Measurements from ENCODE around the gene SAP30. TPM values are rescaled to one million over a fixed set of nuclear protein-coding genes. Genes with fewer than 3 reads are reported as not detected.

The SAP30 gene
- total and polyA plus RNA-seq, 2 experiments from 2014 or later: 42.0 to 66.1 TPM

DNA sequence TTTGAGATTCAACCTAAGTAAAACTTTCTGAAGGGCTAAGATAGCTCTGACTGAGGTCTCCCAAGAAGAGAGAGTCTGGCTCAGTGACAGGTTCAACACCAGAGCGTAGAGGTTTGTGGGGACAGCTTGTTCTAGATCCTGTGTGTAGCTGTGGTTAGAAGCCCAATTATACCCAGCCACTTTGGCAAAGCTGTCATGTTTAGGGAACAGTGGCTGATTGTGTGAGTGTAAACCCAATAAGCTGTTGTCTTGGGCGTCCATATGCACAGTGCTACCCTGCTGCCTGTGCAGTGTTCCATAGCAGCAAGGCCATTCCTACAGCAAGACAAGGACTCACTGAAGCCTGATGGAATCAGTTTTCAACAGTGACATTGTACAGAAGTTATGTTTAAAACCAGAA is 39.3 kb downstream of the SAP30 start:
- Histone ChIP-seq H3K9me3 (ENCODE audit: low read depth) (no peaks in the 10 kb centered on the region), H3K4me3 (no peak overlapping the region), H3K27ac (no peak overlapping the region), H3K4me1 (ENCODE audit: low read depth) (no peaks in the 10 kb centered on the region), H3K36me3 (peaks cover 2% of the 10 kb centered on the region), H3K27me3 (no peaks in the 10 kb centered on the region)
- TF ChIP-seq, protein P1, sequence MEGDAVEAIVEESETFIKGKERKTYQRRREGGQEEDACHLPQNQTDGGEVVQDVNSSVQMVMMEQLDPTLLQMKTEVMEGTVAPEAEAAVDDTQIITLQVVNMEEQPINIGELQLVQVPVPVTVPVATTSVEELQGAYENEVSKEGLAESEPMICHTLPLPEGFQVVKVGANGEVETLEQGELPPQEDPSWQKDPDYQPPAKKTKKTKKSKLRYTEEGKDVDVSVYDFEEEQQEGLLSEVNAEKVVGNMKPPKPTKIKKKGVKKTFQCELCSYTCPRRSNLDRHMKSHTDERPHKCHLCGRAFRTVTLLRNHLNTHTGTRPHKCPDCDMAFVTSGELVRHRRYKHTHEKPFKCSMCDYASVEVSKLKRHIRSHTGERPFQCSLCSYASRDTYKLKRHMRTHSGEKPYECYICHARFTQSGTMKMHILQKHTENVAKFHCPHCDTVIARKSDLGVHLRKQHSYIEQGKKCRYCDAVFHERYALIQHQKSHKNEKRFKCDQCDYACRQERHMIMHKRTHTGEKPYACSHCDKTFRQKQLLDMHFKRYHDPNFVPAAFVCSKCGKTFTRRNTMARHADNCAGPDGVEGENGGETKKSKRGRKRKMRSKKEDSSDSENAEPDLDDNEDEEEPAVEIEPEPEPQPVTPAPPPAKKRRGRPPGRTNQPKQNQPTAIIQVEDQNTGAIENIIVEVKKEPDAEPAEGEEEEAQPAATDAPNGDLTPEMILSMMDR (IDR thresholded peaks at IDR 0.05; ENCODE audit: low read depth, low read length): no peak
- no peak for DNase-seq (ENCODE audit: low read depth in 1 of 2, low spot score in 1 of 2)

DNA sequence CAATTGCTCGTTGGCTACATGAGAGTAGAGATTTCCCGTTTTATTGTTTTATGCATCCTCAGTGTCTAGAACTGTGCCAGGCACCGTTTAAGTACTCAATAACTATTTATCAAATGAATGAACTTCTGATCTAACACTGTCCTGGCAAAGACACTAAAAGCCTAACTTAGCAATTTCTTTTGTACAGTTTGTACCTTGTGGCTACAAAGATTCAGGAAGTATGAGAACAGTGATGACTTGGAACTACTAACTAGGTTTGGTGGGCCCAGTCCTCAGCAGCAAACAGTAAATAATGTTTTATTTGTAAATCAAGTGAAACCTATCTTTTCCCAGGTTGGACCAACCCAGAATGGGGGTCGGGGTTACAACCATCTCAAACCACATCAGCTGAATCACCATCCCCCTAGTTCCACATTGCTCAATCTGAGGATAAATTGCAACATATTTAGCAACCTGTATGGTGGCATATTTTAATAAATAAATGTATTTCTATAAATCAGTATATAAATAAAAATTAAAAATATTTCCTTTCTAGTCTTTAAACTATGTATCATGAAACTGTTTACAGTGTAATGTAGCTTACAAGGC is 40.4 kb downstream of the SAP30 start:
- Histone ChIP-seq H3K27ac (no peak overlapping the region), H3K9me3 (ENCODE audit: low read depth) (no peaks in the 10 kb centered on the region), H3K27me3 (no peaks in the 10 kb centered on the region), H3K4me3 (no peak overlapping the region), H3K4me1 (ENCODE audit: low read depth) (no peaks in the 10 kb centered on the region), H3K36me3 (no peaks in the 10 kb centered on the region)
- DNase-seq (ENCODE audit: low read depth in 1 of 2, low spot score in 1 of 2): peak in 1 of 2 donors; percentile 51
- TF ChIP-seq, protein P1 (IDR thresholded peaks at IDR 0.05; ENCODE audit: low read depth, low read length): no peak

DNA sequence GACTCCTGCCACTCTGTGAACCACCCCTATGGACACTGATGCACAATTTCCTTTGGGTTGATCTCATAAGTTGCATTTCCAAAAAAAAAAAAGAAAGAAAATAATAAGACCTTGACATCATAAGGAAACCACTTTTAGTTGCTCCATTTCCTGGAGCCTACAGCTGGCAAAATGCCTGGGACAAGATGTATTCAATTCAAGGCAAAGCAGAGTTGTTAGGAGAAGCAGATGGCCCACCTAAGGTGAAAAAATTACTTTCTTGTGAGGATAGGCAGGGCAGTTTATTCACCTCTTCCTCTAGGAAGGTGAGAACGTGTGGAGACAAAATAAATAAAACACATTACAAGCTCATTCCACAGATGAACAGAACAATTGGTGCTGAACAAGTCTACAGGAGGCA is 42.3 kb downstream of the SAP30 start:
- Histone ChIP-seq H3K4me1 (ENCODE audit: low read depth) (no peaks in the 10 kb centered on the region), H3K27ac (no peak overlapping the region), H3K4me3 (no peak overlapping the region), H3K27me3 (no peaks in the 10 kb centered on the region), H3K36me3 (no peaks in the 10 kb centered on the region), H3K9me3 (ENCODE audit: low read depth) (no peaks in the 10 kb centered on the region)
- TF ChIP-seq, protein P1 (IDR thresholded peaks at IDR 0.05; ENCODE audit: low read depth, low read length): no peak
- peak in 1 of 2 donors; percentile 92 for DNase-seq (ENCODE audit: low read depth in 1 of 2, low spot score in 1 of 2)

DNA sequence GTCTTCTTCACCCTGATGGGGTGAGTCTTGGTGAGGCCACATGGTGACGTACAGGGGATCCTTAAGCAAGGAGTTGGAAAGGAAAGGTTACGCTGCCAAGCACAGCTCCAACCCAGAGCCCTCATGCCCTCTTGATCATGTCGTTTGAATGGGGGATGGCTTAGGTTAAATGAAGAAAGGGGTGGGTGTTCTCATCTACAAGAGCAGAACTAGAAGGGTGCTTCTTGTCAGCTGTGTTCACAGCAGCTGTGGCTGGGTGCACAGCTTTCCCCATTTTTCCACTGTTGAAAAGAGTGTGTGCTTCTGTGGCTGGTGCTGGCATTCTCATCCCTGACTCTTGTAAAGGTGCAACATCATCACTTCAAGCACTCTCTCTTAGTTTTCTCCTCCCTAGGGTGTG is 43.7 kb downstream of the SAP30 start:
- no peaks in the 10 kb centered on the region for H3K36me3 ChIP-seq
- no peak for DNase-seq (ENCODE audit: low read depth in 1 of 2, low spot score in 1 of 2)
- H3K4me1 ChIP-seq (ENCODE audit: low read depth): no peaks in the 10 kb centered on the region
- no peaks in the 10 kb centered on the region for H3K27me3 ChIP-seq
- TF ChIP-seq, protein P1 (IDR thresholded peaks at IDR 0.05; ENCODE audit: low read depth, low read length): no peak
- no peak overlapping the region for H3K27ac ChIP-seq
- H3K9me3 ChIP-seq (ENCODE audit: low read depth): no peaks in the 10 kb centered on the region
- H3K4me3 ChIP-seq: no peak overlapping the region

DNA sequence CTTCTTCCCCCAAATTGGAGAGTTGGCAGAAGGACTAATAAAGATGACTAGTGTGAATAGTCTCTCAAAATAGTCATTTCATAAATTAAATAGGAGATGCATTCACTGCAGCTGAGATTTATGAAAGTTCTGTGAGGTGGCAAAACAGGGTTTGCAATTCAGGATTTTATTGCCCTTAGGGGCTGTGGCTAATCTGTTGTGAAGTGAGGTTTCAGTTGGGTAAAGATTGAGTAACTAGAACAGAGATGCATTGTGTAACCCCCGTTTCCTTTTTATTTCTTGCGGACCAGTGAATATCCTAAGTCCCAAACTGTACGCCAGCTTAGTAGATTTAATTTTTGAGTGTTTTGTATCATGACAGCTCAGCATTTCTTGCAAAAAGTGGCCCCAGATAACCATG is 44.3 kb downstream of the SAP30 start:
- peak in 1 of 2 donors; percentile 85 for DNase-seq (ENCODE audit: low read depth in 1 of 2, low spot score in 1 of 2)
- no peak overlapping the region for H3K4me3 ChIP-seq

More for the DNA sequence above, 44.3 kb downstream of the SAP30 start:
- TF ChIP-seq, protein P1 (IDR thresholded peaks at IDR 0.05; ENCODE audit: low read depth, low read length): no peak
- Histone ChIP-seq H3K4me1 (ENCODE audit: low read depth) (no peaks in the 10 kb centered on the region), H3K9me3 (ENCODE audit: low read depth) (no peaks in the 10 kb centered on the region), H3K36me3 (no peaks in the 10 kb centered on the region), H3K27me3 (no peaks in the 10 kb centered on the region), H3K27ac (no peak overlapping the region)

Measured in cardiac muscle cell (in vitro differentiated cells and primary cell).